NT2/D1 (cell line): ENCODE results near the gene TRNT1.

ENCODE experiments used
- SUZ12 ChIP-seq: IDR thresholded peaks from 2 replicates; pipeline ENCODE4 v1.6.1; 2011; ENCODE audit not compliant: insufficient read length, insufficient read depth; ENCODE audit errors: extremely low read depth
- YY1 ChIP-seq: IDR thresholded peaks from 2 replicates; pipeline ENCODE4 v1.6.1; 2011; ENCODE audit not compliant: insufficient read length, insufficient read depth
- ZNF274 ChIP-seq: IDR thresholded peaks from 2 replicates; pipeline ENCODE4 v1.6.1; 2011; ENCODE audit warnings: mild to moderate bottlenecking, low read depth, low read length

DNA sequence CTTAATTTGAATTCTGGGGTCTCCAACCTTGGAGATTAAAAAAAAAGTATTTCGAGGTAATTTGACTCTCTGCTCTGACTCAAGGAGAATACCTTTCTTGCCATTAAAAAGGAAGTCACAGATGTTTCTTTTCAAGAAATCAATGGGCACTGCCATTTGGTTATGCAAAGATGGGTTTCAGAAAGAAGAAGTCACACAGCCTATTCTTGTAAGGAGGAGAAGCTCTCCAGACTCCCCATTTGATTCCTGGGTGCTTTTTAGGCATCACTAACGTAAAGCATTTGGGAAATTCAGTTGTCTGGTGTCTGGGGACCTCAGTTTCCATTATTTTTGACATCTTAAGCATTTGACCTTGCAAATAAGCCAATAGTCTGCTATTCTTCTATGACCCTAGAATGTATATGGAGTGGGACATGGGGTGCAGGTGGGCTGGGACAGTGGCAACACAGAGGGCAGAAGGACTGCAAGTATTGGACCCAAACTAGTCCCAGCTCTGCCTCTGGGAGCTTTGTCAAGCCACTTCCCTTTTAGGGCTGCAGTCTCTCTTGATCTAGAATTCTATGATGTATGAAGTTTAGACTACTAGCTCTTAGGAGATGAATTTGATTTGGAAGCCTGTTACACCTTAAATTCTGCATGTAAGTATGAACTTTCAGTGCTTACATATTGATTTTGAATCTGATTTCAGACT is 44.4 kb upstream of the TRNT1 start:
- TF ChIP-seq YY1 (no peak), ZNF274 (no peak), SUZ12 (no peak)
